Measurements from ENCODE around the gene DALRD3. TPM values are rescaled to one million over a fixed set of nuclear protein-coding genes. Genes with fewer than 3 reads are reported as not detected.
"Not testable (repeated sequence)": the region's sequence is repeated elsewhere in the genome, so short reads cannot be mapped to it uniquely, and the experiment has no call there.

The DALRD3 gene
- total RNA-seq, 2 experiments from 2014 or later, result 20.2 to 22.8 TPM

DNA sequence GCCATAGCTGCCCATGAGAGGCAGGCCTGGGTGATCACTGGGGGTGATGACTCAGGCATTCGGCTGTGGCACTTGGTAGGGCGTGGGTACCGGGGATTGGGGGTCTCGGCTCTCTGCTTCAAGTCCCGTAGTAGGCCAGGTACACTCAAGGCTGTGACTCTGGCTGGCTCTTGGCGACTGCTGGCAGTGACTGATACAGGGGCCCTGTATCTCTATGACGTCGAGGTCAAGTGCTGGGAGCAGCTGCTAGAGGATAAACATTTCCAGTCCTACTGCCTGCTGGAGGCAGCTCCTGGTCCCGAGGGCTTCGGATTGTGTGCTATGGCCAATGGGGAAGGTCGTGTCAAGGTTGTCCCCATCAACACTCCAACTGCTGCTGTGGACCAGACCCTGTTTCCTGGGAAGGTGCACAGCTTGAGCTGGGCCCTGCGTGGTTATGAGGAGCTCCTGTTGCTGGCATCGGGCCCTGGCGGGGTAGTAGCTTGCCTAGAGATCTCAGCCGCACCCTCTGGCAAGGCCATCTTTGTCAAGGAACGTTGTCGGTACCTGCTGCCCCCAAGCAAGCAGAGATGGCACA, 5.9 kb downstream of the DALRD3 start:
- CTCF ChIA-PET, result interaction anchor here (0.9 to 8.6 kb wide), 4 partner anchors 7 to 48 kb away, joined by 3 to 78 read pairs (median 11); partner anchors contain the start of genes NDUFAF3 and P4HTM
- intact Hi-C loops (cut with micrococcal nuclease), result no loop called here
- TF ChIP-seq, protein P1, sequence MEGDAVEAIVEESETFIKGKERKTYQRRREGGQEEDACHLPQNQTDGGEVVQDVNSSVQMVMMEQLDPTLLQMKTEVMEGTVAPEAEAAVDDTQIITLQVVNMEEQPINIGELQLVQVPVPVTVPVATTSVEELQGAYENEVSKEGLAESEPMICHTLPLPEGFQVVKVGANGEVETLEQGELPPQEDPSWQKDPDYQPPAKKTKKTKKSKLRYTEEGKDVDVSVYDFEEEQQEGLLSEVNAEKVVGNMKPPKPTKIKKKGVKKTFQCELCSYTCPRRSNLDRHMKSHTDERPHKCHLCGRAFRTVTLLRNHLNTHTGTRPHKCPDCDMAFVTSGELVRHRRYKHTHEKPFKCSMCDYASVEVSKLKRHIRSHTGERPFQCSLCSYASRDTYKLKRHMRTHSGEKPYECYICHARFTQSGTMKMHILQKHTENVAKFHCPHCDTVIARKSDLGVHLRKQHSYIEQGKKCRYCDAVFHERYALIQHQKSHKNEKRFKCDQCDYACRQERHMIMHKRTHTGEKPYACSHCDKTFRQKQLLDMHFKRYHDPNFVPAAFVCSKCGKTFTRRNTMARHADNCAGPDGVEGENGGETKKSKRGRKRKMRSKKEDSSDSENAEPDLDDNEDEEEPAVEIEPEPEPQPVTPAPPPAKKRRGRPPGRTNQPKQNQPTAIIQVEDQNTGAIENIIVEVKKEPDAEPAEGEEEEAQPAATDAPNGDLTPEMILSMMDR (IDR thresholded peaks at IDR 0.05), result no peak

DNA sequence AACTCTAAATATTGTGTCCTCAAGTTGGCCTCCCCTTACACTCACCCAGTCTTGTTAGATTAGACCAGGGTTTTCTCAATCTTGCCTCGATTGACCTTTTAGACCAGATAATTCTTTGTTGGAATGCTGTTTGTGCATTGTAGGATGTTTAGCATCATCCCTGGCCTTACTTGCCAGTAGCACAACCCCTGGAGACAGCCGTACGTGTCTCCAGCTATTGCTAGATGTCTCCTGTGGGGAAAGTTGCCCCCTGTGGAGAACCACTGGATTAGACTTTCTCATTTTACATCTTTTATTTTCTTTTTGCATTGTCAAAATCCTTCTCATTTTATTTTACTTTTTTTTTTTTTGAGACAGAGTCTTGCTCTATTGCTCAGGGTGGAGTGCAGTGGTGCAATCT, 9.0 kb downstream of the DALRD3 start:
- Mint-ChIP-seq H3K9me3 (no peaks in the 10 kb centered on the region), H3K4me1 (ENCODE audit: low read depth) (peaks cover 17% of the 10 kb centered on the region), H3K4me3 (peak overlapping the region; percentile 17), H3K36me3 (ENCODE audit: low read depth) (peaks cover 18% of the 10 kb centered on the region), H3K27ac (peak overlapping the region; percentile 31), H3K27me3 (no peaks in the 10 kb centered on the region)
- POLR2A ChIA-PET, result interaction anchor here (1.1 to 7.1 kb wide), 5 partner anchors 12 to 84 kb away, joined by 3 to 200 read pairs (median 27); partner anchors contain the start of genes DALRD3, IMPDH2, NDUFAF3 and P4HTM
- intact Hi-C loops (cut with micrococcal nuclease), result no loop called here
- DNase-seq (no peak), ATAC-seq (no peak)
- TF ChIP-seq, protein P1 (IDR thresholded peaks at IDR 0.05), result no peak
- CTCF ChIA-PET, result interaction anchor here (0.6 to 4.2 kb wide), 5 partner anchors 8 to 21 kb away, joined by 4 to 45 read pairs (median 22); partner anchors contain the start of genes DALRD3, NDUFAF3 and P4HTM

More for the DNA sequence above, 5.9 kb downstream of the DALRD3 start:
- POLR2A ChIA-PET, result interaction anchor here (0.6 to 7.9 kb wide), 8 partner anchors 11 to 93 kb away, joined by 3 to 90 read pairs (median 5); partner anchors contain the start of genes ARIH2, IMPDH2 and NDUFAF3
- DNase-seq (no peak), ATAC-seq (no peak)
- Mint-ChIP-seq H3K9me3 (no peaks in the 10 kb centered on the region), H3K27me3 (no peaks in the 10 kb centered on the region), H3K4me3 (no peak overlapping the region), H3K36me3 (ENCODE audit: low read depth) (peaks cover 24% of the 10 kb centered on the region), H3K4me1 (ENCODE audit: low read depth) (peaks cover 17% of the 10 kb centered on the region), H3K27ac (no peak overlapping the region)

DNA sequence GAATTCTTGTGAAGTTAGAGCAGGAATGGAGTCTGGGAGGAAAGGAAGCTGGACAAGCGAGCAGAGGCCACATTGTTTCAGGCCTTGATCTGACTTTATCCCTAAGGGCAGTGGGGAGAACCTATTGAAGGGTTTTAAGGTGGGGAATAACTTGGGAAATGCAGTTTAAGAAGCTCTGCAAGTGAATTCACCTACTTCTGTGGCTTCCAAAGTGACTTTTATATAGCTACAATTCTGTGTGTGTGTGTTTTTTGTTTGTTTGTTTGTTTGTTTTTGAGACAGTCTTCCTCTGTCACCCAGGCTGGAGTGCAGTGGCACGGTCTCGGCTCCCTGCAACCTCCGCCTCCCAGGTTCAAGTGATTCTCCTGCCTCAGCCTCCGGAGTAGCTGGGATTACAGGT, 9.8 kb downstream of the DALRD3 start:
- H3K36me3 Mint-ChIP-seq (ENCODE audit: low read depth), result peaks cover 18% of the 10 kb centered on the region
- intact Hi-C loops (cut with micrococcal nuclease); H3K9me3 Mint-ChIP-seq; DNase-seq; ATAC-seq; H3K27me3 Mint-ChIP-seq: not testable (repeated sequence)
- ChIA-PET CTCF (interaction anchor here (0.8 to 4.2 kb wide), 6 partner anchors 8 to 162 kb away, joined by 3 to 45 read pairs (median 20); partner anchors contain the start of genes DALRD3, NDUFAF3, P4HTM and QRICH1), POLR2A (interaction anchor here (1.1 to 7.1 kb wide), 5 partner anchors 13 to 85 kb away, joined by 3 to 200 read pairs (median 27); partner anchors contain the start of genes DALRD3, IMPDH2, NDUFAF3 and P4HTM)
- peaks cover 17% of the 10 kb centered on the region for H3K4me1 Mint-ChIP-seq (ENCODE audit: low read depth)
- peak overlapping the region; percentile 98 for H3K27ac Mint-ChIP-seq
- peak overlapping the region; percentile 91 for H3K4me3 Mint-ChIP-seq

DNA sequence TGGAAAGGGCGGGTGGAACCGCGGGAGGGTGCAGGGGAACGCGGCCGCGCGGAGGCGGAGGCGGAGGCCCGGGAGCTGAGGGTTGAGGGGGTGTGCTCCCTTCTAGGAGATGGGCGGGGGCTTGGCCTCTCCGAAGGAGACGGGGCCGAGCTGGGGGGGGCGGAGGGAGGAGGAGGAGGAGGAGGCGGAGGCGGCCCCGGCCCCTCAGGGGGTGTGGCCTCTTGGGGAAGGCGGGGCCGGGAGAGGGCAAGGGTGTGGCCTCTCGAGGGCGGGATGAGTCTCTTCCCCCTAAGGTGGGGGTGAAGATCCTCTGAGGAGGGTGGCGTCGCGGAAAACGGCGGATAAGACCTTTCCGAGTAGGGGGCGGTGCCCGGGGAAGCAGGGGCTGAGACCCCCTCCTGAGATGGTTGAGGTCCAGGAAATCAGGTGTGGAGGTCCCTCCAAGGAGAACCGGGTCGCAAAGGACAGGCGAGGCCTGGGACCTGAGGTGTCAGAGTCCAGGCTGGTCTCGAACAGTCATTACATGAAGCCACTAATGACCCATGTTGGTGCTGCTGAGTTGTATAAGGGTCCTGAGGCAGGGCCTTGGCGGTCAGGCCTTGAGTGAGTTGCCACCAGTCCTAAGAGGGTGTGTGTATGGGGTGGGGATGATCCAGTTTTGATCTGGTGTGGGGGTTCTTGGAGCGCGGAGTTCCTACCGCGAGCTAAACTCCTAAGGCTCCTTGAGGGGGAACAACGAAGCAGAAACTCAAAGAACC, 10.4 kb downstream of the DALRD3 start:
- Mint-ChIP-seq H3K9me3 (no peaks in the 10 kb centered on the region), H3K4me1 (ENCODE audit: low read depth) (peaks cover 17% of the 10 kb centered on the region), H3K27me3 (no peaks in the 10 kb centered on the region), H3K4me3 (peak overlapping the region; percentile 91), H3K27ac (peak overlapping the region; percentile 98), H3K36me3 (ENCODE audit: low read depth) (peaks cover 18% of the 10 kb centered on the region)
- DNase-seq, result peak; percentile 89
- ATAC-seq, result peak; percentile 75
- ChIA-PET CTCF (interaction anchor here (0.8 to 4.2 kb wide), 11 partner anchors 9 to 441 kb away, joined by 3 to 45 read pairs (median 5); partner anchors contain the start of genes DALRD3, NDUFAF3, P4HTM and QRICH1), POLR2A (interaction anchor here (0.7 to 7.1 kb wide), 14 partner anchors 11 to 332 kb away, joined by 3 to 200 read pairs (median 6); partner anchors contain the start of genes ARIH2, DALRD3, IMPDH2 and NDUFAF3)
- TF ChIP-seq, protein P1 (IDR thresholded peaks at IDR 0.05), result no peak
- intact Hi-C loops (cut with micrococcal nuclease), result no loop called here

All from activated CD8-positive, alpha-beta T cell treated with anti-CD3 and anti-CD28 coated beads for 36 hours (primary cell).